Adrenal gland (tissue), 12 donors: ENCODE data around the gene SLC37A1. TPM values are rescaled to one million over a fixed set of nuclear protein-coding genes. Genes with fewer than 3 reads are reported as not detected.

Source experiments
- DNase-seq, 7 donors: peaks; one replicate each; pipeline ENCODE4 v3.0.0-alpha.2; 2019 to 2020
- H3K27ac ChIP-seq, 5 donors: fragments of 200-600 bp; sonication (generic) in 4 of 5; 1 replicate in 3 of 5; 2 replicates in 2 of 5; pipeline versions ENCODE4 v1.5.1 to v1.8.0; 2016 to 2020; ENCODE audit warnings: mild to moderate bottlenecking in 1 of 5
- H3K27me3 ChIP-seq: fragments of 200-600 bp; 2 replicates; pipeline ENCODE4 v1.8.0; 2021
- H3K36me3 ChIP-seq, 2 donors: fragments of 200-600 bp; replicated peaks in 1 of 2; 1 replicate in 1 of 2; 2 replicates in 1 of 2; pipeline versions ENCODE4 v1.5.1 to v1.8.0; 2018 to 2022
- H3K4me1 ChIP-seq, 2 donors: fragments of 200-600 bp; replicated peaks in 1 of 2; 1 replicate in 1 of 2; 2 replicates in 1 of 2; pipeline versions ENCODE4 v1.5.1 to v1.8.0; 2018 to 2021
- H3K4me3 ChIP-seq, 4 donors: fragments of 200-600 bp; sonication (generic) in 3 of 4; one replicate each; pipeline ENCODE4 v1.5.1; 2016 to 2018
- H3K9me3 ChIP-seq, 3 donors: fragments of 200-600 bp; sonication (generic) in 1 of 3; replicated peaks in 1 of 3; 1 replicate in 2 of 3; 2 replicates in 1 of 3; pipeline versions ENCODE4 v1.5.1 to v1.8.0; 2016 to 2021
- POLR2A ChIP-seq, 2 donors: fragments of 450-650 bp; IDR thresholded peaks; one replicate each; pipeline ENCODE4 v1.6.1; 2017; ENCODE audit warnings: antibody characterized with exemption in 2 of 2, mild to moderate bottlenecking in 2 of 2, moderate library complexity in 1 of 2
- WGBS, 4 donors: extraction: QIAGEN DNeasy Blood & Tissue Kit in 2 of 4; methylation state at CpG; one replicate each; pipeline versions ENCODE4 v1.1.5 to v1.1.7; 2013 to 2017; 5-methylcytosine and 5-hydroxymethylcytosine counted together
- intact Hi-C, 2 donors: fragments of 100-400 bp; cut with DNase I; formaldehyde crosslinking; loops; one replicate each; pipeline versions ENCODE4 v1.14.1 to v1.15.0; 2022 to 2023
- polyA plus RNA-seq, 3 donors: library from polyadenylated mRNA; stranded (reverse); fragments of 200-250 nt in 2 of 3; fragments of 350-450 nt in 1 of 3; fragmentation: Illumina TruSeq in 1 of 3; extraction: RNeasy Lipid Tissue Mini Kit (QIAGEN cat#74804) in 1 of 3; gene quantifications; one replicate each; pipeline ENCODE4 v1.2.3, GENCODE V29; 2013 to 2014
- total RNA-seq, 9 donors: library from RNA; depleted of rRNA in 4 of 9; stranded (reverse); fragments of >200 nt in 4 of 9; fragments of 120-200 nt in 1 of 9; fragmentation: NEBNext Ultra II Directional in 1 of 9; extraction: Animal tissue kit (Norgen Biotek cat#: 25700) in 1 of 9; gene quantifications; one replicate each; pipeline versions ENCODE4 v1.1.0 to v1.2.4, GENCODE V29; 2013 to 2023
- TF ChIP-seq, protein P1 (sequence below), 6 experiments: fragments of 450-650 bp in 4 of 6; fragments of 200-600 bp in 2 of 6; sonication (generic) in 1 of 6; IDR thresholded peaks; 1 replicate in 5 of 6; 2 replicates in 1 of 6; pipeline versions ENCODE4 v1.5.1 to v1.8.0; 2016 to 2021; ENCODE audit warnings: antibody characterized with exemption in 6 of 6, mild to moderate bottlenecking in 2 of 6, moderate library complexity in 1 of 6
- donor health status: healthy with polysubstance abuse.
- donor health status: Bipolar disorder and iron deficiency.
- donor health status: DM: yes; HTN: yes; CAD: no.
- donor health status: DM: no; HTN: no; CAD: no.
- donor health status: DM: no; HTN: no; CAD: no.
- donor health status: DM: yes; HTN: yes; CAD: no.

The SLC37A1 gene
- total and polyA plus RNA-seq, 12 donors = 4.8 to 27.2 (median 16.3) TPM

DNA sequence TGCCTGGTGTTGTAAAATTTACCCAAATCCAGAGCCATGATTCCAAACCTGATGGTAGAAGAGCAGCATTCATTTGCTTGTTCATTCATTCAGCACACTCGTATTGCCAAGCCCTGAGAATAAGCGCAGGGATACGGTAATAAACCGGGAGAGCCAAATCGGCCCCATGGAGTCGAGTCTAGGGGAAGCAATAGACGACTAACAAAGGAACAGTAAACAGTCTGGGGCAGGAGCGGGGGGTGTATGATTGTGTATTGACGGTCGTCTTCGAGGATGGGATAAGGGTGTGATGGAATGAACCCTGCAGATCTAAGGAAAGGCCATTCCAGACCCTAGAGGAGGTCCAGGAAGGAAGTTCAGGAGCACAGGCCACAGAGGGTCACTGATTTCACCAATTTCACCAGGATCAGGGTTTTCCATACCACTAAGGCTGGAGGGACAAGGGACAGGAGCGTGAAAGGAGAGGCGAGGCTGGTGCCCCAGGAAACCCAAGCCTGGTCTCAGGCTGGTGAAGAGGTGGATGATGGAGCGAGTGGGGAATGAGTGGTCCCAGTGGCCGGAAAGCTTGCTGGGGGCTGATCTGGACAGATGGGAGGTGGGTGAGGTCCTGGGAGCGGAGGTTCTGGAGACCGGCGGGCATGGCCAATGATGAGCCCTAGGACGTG lies 78.6 kb downstream of the SLC37A1 start:
- no peak for DNase-seq
- WGBS, 4 donors = 77 to 86% (median 84%) methylated on average over 19 of the region's 19 CpGs
- no peaks in the 10 kb centered on the region for H3K27me3 ChIP-seq
- H3K27ac ChIP-seq = no peak overlapping the region
- no peaks in the 10 kb centered on the region for H3K36me3 ChIP-seq
- H3K4me1 ChIP-seq = no peaks in the 10 kb centered on the region
- no peak for TF ChIP-seq POLR2A (IDR thresholded peaks at IDR 0.05)
- TF ChIP-seq, protein P1, sequence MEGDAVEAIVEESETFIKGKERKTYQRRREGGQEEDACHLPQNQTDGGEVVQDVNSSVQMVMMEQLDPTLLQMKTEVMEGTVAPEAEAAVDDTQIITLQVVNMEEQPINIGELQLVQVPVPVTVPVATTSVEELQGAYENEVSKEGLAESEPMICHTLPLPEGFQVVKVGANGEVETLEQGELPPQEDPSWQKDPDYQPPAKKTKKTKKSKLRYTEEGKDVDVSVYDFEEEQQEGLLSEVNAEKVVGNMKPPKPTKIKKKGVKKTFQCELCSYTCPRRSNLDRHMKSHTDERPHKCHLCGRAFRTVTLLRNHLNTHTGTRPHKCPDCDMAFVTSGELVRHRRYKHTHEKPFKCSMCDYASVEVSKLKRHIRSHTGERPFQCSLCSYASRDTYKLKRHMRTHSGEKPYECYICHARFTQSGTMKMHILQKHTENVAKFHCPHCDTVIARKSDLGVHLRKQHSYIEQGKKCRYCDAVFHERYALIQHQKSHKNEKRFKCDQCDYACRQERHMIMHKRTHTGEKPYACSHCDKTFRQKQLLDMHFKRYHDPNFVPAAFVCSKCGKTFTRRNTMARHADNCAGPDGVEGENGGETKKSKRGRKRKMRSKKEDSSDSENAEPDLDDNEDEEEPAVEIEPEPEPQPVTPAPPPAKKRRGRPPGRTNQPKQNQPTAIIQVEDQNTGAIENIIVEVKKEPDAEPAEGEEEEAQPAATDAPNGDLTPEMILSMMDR (IDR thresholded peaks at IDR 0.05) = no peak
- intact Hi-C loops = loop anchor here (5.0 to 10.0 kb wide), 2 partner anchors 47 to 225 kb away; no protein-coding TSS in a partner anchor
- H3K4me3 ChIP-seq = no peak overlapping the region
- H3K9me3 ChIP-seq = no peaks in the 10 kb centered on the region

DNA sequence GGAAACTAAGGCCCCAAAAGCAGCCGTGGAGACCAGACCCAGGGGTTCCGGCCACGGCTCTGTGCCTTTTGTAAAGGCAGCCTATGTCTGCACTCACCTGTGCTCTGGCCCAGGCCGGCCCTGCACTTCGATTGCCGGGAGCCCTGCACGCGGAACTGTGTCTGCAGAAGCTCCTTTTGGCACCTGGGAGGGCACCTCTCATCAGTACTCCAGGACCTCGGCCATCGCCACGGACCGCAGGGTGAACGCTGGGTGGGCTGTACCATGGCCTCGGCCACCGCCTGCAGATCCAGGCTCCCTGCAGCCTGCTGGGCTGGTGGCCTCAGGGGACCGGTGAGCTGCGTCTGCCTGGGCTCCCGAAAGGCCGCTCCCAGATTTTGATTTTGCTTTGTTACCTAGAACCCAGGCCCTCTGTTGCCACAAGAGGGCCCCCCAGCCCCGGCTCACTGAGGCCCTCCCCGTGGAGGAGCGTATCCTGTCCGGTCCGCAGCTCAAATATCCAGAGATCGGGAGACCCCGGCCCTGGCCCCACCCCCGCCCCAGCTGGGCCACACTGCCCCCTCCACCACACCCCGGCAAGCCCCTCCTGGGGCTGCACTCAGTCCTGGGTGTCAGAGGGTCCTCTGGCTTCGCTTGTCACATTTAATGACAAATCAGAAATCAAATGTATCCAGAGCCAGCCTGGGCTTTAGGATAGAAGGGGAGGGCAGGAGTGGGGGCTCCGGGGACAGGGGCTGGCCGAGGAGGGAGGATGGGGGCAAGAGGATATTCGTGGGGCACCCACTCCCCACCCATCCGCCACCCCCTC lies 79.6 kb downstream of the SLC37A1 start:
- Histone ChIP-seq H3K9me3 (no peaks in the 10 kb centered on the region), H3K27ac (no peak overlapping the region), H3K4me3 (peak overlapping the region in 1 of 4 donors; percentile 26), H3K4me1 (no peaks in the 10 kb centered on the region), H3K27me3 (no peaks in the 10 kb centered on the region), H3K36me3 (no peaks in the 10 kb centered on the region)
- no peak for TF ChIP-seq POLR2A (IDR thresholded peaks at IDR 0.05)
- TF ChIP-seq, protein P1 (IDR thresholded peaks at IDR 0.05) = peak; percentile 61 to 85 (median 72)
- peak; percentile 61 to 85 (median 81) for DNase-seq
- 24 to 50% (median 27%) methylated on average over 7 to 33 of the region's 33 CpGs for WGBS, 4 donors
- intact Hi-C loops = loop anchor here (5.0 to 10.0 kb wide), 2 partner anchors 48 to 224 kb away; no protein-coding TSS in a partner anchor

DNA sequence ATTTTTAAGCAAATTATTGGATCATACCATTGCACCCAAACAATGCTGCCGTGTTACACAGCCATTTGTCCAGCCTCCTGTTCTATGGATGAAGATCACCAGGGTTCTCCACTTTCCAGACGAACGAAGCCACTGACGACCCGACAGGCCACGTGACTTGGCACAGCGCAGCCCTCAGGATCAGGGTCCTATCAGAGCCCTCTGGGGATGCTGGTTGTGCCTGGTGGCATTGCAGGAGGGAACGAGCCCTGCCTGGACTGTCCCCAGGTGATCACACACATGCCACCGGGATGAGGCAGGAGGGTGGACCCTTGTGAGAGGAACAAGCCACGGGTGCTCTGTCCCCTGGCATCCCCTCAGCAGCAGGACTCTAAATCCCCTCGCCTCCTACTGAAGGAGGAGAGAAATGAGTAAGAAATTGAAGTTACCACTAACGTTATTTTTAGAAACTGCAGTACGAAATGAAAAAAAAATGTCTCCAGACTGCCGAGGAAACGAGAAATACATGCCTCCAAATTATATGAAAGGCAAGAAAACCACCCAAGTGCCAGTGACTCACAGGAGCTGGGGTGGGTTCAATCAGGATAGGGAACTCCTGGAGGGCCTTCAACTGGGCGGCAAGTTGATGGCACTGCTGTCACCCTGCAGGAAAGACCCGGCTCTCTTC lies 81.1 kb downstream of the SLC37A1 start:
- Histone ChIP-seq H3K4me1 (no peaks in the 10 kb centered on the region), H3K9me3 (no peaks in the 10 kb centered on the region), H3K36me3 (no peaks in the 10 kb centered on the region), H3K27ac (no peak overlapping the region), H3K4me3 (no peak overlapping the region), H3K27me3 (no peaks in the 10 kb centered on the region)
- TF ChIP-seq, protein P1 (IDR thresholded peaks at IDR 0.05) = no peak
- TF ChIP-seq POLR2A (IDR thresholded peaks at IDR 0.05) = no peak
- intact Hi-C loops = loop anchor here (2.0 to 10.0 kb wide), 4 partner anchors 50 to 224 kb away; partner anchors contain the start of gene PDE9A (in 1 of the 2)
- peak in 1 of 7 donors; percentile 35 for DNase-seq
- WGBS, 4 donors = 68 to 77% (median 71%) methylated on average over 16 to 17 of the region's 17 CpGs
